Gastroesophageal sphincter (tissue), 4 donors: ENCODE data around the gene PGK2. TPM values are rescaled to one million over a fixed set of nuclear protein-coding genes. Genes with fewer than 3 reads are reported as not detected.
"Not testable (repeated sequence)": the region's sequence is repeated elsewhere in the genome, so short reads cannot be mapped to it uniquely, and the experiment has no call there.

Experiments
- ATAC-seq: fragments of 150-250 bp; one replicate; pipeline ENCODE4 v1.9.1; 2016; ENCODE audit warnings: mild to moderate bottlenecking, moderate library complexity
- H3K27ac ChIP-seq, 4 donors: fragments of 200-600 bp; sonication (generic) in 3 of 4; 1 replicate in 3 of 4; 2 replicates in 1 of 4; pipeline ENCODE4 v1.5.1; 2016 to 2019
- H3K27me3 ChIP-seq: fragments of 200-600 bp; sonication (generic); one replicate; pipeline ENCODE4 v1.5.1; 2019
- H3K36me3 ChIP-seq, 2 donors: fragments of 200-600 bp; sonication (generic); one replicate each; pipeline ENCODE4 v1.5.1; 2019; ENCODE audit warnings: control low read depth in 1 of 2
- H3K4me1 ChIP-seq, 3 donors: fragments of 200-600 bp; sonication (generic); 1 replicate in 2 of 3; 2 replicates in 1 of 3; pipeline ENCODE4 v1.5.1; 2016 to 2019; ENCODE audit warnings: control low read depth in 2 of 3
- H3K4me3 ChIP-seq, 2 donors: fragments of 200-600 bp; sonication (generic); one replicate each; pipeline ENCODE4 v1.5.1; 2019; ENCODE audit warnings: mild to moderate bottlenecking in 1 of 2, moderate library complexity in 1 of 2
- H3K9me3 ChIP-seq, 3 donors: fragments of 200-600 bp; sonication (generic); one replicate each; pipeline ENCODE4 v1.5.1; 2017 to 2019; ENCODE audit warnings: control low read depth in 2 of 3
- EP300 ChIP-seq: sonication (generic); formaldehyde crosslinking; IDR thresholded peaks from one replicate; pipeline ENCODE4 v1.6.1; 2017; ENCODE audit warnings: antibody characterized with exemption, mild to moderate bottlenecking
- POLR2A ChIP-seq, 2 donors: fragments of 450-650 bp; IDR thresholded peaks; one replicate each; pipeline ENCODE4 v1.6.1; 2017; ENCODE audit warnings: antibody characterized with exemption in 2 of 2, mild to moderate bottlenecking in 2 of 2, moderate library complexity in 1 of 2
- POLR2AphosphoS5 ChIP-seq: sonication (generic); formaldehyde crosslinking; IDR thresholded peaks from one replicate; pipeline ENCODE4 v1.6.1; 2017; ENCODE audit warnings: antibody characterized with exemption
- WGBS, 2 donors: methylation state at CpG; one replicate each; pipeline ENCODE4 v1.1.5; 2018; ENCODE audit warnings: low coverage in 1 of 2; 5-methylcytosine and 5-hydroxymethylcytosine counted together
- total RNA-seq, 4 donors: library from RNA; depleted of rRNA; stranded (reverse); fragments of >200 nt; gene quantifications; one replicate each; pipeline ENCODE4 v1.1.0, GENCODE V29; 2016
- TF ChIP-seq, protein P1 (sequence below), 4 experiments: fragments of 200-600 bp in 2 of 4; fragments of 450-650 bp in 2 of 4; sonication (generic) in 1 of 4; IDR thresholded peaks; one replicate each; pipeline ENCODE4 v1.5.1; 2017 to 2019; ENCODE audit warnings: antibody characterized with exemption in 4 of 4, mild to moderate bottlenecking in 2 of 4, moderate library complexity in 2 of 4

Gene PGK2
- total RNA-seq, 4 donors from 2014 or later: not detected

DNA sequence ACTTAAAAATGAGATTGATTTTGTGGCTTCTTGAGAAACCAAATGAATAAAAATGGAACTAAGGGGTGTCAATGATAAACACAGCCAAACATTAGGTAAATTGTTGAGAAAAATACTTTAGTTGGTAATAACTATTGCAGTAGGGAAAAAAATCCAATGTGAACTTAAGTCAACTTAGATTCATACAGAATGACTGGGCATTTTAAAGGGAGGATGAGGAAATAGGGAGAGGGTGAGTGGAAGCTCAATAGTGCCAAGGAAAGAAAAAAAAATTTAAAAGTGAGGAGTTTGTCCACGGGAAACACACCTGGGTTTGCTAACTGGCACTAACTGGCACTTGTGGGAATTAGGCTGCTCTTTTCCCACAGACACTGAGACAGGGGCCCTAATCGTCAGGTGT lies 26.2 kb upstream of the PGK2 start:
- TF ChIP-seq, protein P1, sequence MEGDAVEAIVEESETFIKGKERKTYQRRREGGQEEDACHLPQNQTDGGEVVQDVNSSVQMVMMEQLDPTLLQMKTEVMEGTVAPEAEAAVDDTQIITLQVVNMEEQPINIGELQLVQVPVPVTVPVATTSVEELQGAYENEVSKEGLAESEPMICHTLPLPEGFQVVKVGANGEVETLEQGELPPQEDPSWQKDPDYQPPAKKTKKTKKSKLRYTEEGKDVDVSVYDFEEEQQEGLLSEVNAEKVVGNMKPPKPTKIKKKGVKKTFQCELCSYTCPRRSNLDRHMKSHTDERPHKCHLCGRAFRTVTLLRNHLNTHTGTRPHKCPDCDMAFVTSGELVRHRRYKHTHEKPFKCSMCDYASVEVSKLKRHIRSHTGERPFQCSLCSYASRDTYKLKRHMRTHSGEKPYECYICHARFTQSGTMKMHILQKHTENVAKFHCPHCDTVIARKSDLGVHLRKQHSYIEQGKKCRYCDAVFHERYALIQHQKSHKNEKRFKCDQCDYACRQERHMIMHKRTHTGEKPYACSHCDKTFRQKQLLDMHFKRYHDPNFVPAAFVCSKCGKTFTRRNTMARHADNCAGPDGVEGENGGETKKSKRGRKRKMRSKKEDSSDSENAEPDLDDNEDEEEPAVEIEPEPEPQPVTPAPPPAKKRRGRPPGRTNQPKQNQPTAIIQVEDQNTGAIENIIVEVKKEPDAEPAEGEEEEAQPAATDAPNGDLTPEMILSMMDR (IDR thresholded peaks at IDR 0.05): no peak
- no peak for TF ChIP-seq POLR2A (IDR thresholded peaks at IDR 0.05)
- TF ChIP-seq EP300: no peak
- no peak for TF ChIP-seq POLR2AphosphoS5
- no peak for ATAC-seq
- Histone ChIP-seq H3K9me3 (peaks cover 0 to 18% (median 0%) of the 10 kb centered on the region in 3 donors), H3K27ac (no peak overlapping the region), H3K4me1 (no peaks in the 10 kb centered on the region), H3K36me3 (no peaks in the 10 kb centered on the region), H3K4me3 (no peak overlapping the region), H3K27me3 (no peaks in the 10 kb centered on the region)
- 55 to 67% methylated on average over 1 to 2 of the region's 2 CpGs for WGBS, 2 donors

DNA sequence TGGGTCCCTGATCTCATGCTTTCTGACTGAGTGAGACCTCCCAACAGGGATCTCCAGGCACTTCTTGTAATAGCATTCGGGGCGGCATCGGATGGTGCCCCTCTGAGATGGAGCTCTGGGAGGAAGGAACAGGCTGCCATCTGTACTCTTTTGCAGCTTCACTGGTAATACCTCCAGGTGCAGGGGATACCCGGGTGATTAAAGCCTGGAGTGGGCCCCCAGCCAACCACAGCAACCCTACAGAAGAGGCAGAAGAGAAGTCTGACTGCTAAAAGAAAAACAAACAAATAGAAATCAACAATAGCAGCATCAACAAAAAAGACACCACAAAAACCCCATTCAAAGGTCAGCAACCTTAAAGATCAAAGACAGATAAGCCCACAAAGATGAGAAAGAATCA lies 19.1 kb upstream of the PGK2 start:
- Histone ChIP-seq H3K27me3 (no peaks in the 10 kb centered on the region), H3K4me1 (no peaks in the 10 kb centered on the region), H3K9me3 (peaks cover 0 to 18% (median 0%) of the 10 kb centered on the region in 3 donors), H3K36me3 (no peaks in the 10 kb centered on the region), H3K4me3 (no peak overlapping the region), H3K27ac (no peak overlapping the region)
- ATAC-seq: no peak
- whole genome bisulfite sequencing, 2 donors: no CpG with 5 or more reads among the region's 4 CpGs
- TF ChIP-seq POLR2AphosphoS5 (no peak), EP300 (no peak), POLR2A (IDR thresholded peaks at IDR 0.05) (no peak)
- TF ChIP-seq, protein P1 (IDR thresholded peaks at IDR 0.05): no peak

DNA sequence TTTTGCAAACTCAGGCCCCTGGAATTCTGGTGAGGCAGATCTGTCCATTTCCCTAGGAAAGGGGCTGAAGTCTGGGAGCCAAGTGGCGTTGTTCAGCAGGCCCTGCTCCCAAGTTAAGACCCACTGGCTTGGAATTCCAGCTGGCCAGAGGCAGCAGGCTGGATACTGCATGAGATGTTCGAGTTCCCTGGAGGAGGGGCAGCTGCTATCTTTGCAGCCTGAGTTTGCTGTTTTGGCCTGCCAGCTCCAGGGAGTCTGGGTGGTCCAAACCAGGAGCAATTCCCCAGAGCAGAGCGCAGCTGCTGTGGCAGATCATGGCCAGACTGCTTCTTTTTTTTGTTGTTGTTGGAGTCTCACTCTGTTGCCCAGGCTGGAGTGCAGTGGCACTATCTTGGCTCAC lies 18.2 kb upstream of the PGK2 start:
- Histone ChIP-seq H3K4me1 (no peaks in the 10 kb centered on the region), H3K27me3 (no peaks in the 10 kb centered on the region), H3K4me3 (no peak overlapping the region), H3K27ac (no peak overlapping the region), H3K36me3 (no peaks in the 10 kb centered on the region), H3K9me3 (peaks cover 0 to 9% (median 0%) of the 10 kb centered on the region in 3 donors)
- ATAC-seq: no peak
- WGBS, 2 donors: 28 to 83% methylated on average over 1 to 2 of the region's 3 CpGs
- TF ChIP-seq EP300 (no peak), POLR2AphosphoS5 (no peak), POLR2A (IDR thresholded peaks at IDR 0.05) (no peak)
- TF ChIP-seq, protein P1 (IDR thresholded peaks at IDR 0.05): no peak

DNA sequence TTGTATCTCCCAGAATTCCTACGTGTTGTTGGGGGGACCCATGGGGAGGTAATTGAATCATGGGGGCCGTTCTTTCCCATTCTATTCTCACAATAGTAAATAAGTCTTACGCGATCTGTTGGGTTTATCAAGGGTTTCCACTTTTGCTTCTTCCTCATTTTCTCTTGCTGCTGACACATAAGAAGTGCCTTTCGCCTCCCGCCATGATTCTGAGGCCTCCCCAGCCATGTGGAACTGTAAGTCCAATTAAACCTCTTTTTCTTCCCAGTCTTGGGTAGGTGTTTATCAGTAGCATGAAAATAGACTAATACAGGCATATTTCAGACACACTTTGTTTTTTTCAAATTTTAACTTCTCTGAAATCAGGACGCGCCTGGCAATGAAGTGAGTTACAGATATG lies 14.4 kb upstream of the PGK2 start:
- no peak for TF ChIP-seq POLR2AphosphoS5
- TF ChIP-seq POLR2A (IDR thresholded peaks at IDR 0.05): no peak
- TF ChIP-seq EP300: no peak
- TF ChIP-seq, protein P1 (IDR thresholded peaks at IDR 0.05): no peak
- Histone ChIP-seq H3K4me3 (no peak overlapping the region), H3K4me1 (no peaks in the 10 kb centered on the region), H3K36me3 (no peaks in the 10 kb centered on the region), H3K9me3 (no peaks in the 10 kb centered on the region), H3K27me3 (no peaks in the 10 kb centered on the region), H3K27ac (no peak overlapping the region)
- WGBS, 2 donors: 90 to 96% methylated on average over 8 of the region's 8 CpGs
- ATAC-seq: no peak

DNA sequence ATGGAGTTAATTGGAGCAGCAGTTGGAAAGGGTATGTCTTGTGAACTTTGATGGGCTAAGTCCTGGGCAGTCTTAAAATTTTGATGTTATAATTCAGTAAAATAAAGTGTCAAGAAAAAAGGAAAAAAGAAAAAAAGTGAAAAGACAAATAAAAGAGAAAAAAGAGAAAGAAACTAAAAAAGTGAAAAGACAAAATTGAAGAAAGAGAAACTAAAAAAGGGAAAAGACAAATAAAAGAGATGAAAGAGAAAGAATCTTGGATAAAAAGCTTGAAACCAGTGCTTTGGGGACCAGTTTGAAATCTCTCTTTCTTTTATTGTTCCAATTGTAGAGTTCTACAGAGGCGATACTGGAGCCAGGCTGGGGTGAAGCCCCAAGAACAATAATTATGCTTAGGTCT lies 12.0 kb upstream of the PGK2 start:
- Histone ChIP-seq H3K9me3 (no peaks in the 10 kb centered on the region), H3K27ac (no peak overlapping the region), H3K4me1 (no peaks in the 10 kb centered on the region), H3K27me3 (no peaks in the 10 kb centered on the region), H3K4me3 (no peak overlapping the region), H3K36me3 (no peaks in the 10 kb centered on the region)
- ATAC-seq: no peak
- TF ChIP-seq POLR2AphosphoS5 (no peak), EP300 (no peak), POLR2A (IDR thresholded peaks at IDR 0.05) (no peak)
- TF ChIP-seq, protein P1 (IDR thresholded peaks at IDR 0.05): no peak
- WGBS, 2 donors: 70 to 91% methylated on average over 1 of the region's 1 CpG

DNA sequence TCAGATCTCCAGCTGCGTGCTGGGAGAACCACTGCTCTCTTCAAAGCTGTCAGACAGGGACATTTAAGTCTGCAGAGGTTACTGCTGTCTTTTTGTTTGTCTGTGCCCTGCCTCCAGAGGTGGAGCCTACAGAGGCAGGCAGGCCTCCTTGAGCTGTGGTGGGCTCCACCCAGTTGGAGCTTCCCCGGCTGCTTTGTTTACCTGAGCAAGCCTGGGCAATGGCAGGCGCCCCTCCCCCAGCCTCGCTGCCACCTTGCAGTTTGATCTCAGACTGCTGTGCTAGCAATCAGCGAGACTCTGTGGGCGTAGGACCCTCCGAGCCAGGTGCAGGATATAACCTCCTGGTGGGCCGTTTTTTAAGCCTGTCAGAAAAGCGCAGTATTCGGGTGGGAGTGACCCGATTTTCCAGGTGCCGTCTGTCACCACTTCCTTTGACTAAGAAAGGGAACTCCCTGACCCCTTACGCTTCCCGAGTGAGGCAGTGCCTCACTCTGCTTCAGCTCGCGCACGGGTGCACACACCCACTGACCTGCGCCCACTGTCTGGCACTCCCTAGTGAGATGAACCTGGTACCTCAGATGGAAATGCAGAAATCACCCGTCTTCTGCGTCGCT lies 9.9 kb upstream of the PGK2 start:
- not testable (repeated sequence) for H3K4me1 ChIP-seq, ATAC-seq, H3K4me3 ChIP-seq, H3K36me3 ChIP-seq, H3K9me3 ChIP-seq, H3K27me3 ChIP-seq, H3K27ac ChIP-seq
- 92 to 96% methylated on average over 2 to 7 of the region's 21 CpGs for WGBS, 2 donors
